Measurements from ENCODE around the gene INO80E. TPM values are rescaled to one million over a fixed set of nuclear protein-coding genes. Genes with fewer than 3 reads are reported as not detected.

Gene INO80E
- total RNA-seq, 2 donors from 2014 or later: 28.3 to 54.5 TPM

DNA sequence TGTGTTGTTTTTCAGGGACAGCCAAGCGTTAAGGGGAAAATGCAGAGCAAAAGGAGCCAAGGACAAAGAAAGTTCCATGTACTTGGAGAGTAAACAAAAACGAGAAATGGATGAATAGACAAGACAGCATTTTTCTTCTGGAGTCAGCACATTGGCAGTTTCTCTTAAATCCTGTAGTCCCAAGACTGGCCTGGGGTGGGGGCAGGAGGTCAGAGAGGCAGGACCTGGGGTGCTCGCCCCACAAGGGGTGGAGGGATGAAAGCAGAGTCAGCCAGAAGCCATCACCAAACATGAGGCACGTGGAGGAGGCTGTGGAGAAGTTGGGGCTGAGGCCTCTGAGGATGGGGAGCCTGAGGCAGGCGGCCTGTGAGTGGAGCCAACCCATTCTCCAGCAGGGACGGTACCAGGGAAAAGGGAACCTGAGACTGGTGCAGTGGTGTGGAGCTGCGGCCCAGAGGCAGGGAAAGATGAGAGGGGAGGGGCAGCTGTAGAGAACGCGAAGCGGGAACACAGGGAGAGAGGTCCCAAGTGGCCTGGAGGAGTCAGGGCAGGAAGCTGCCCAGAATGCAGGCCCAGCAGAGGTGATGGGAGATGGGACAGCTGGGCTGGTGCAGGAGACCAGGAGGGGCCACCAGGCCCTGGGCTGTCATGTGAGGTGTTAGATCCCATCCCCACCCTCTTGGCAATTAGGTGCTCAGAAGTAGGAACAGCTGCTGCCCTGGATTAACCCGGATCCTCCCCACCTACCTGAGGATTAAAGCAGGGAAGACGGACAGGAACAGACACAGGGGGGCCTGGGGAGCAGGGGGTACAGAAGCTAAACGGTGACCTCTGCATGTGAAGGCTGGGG, 31.8 kb downstream of the INO80E start:
- Histone ChIP-seq H3K4me3 (no peak overlapping the region), H3K27ac (no peak overlapping the region), H3K27me3 (peaks cover 0 to 31% of the 10 kb centered on the region in 2 donors), H3K9me3 (no peaks in the 10 kb centered on the region), H3K36me3 (replicated peaks in 1 of 2; ENCODE audit: insufficient read depth in 1 of 2, low read depth in 2 of 2) (no peaks in the 10 kb centered on the region), H3K4me1 (peaks cover 8% of the 10 kb centered on the region)
- WGBS, 2 donors: 39 to 54% methylated on average over 13 of the region's 13 CpGs
- ATAC-seq: no peak
- TF ChIP-seq CTCF (IDR thresholded peaks at IDR 0.05) (no peak), POLR2A (IDR thresholded peaks at IDR 0.05) (no peak)
- no peak for DNase-seq
- intact Hi-C loops (cut with DNase I): loop anchor here (10.0 kb wide), 1 partner anchor 333 kb away; no protein-coding TSS in a partner anchor

GRCh38 chr16:30028438-30029076, 32.5 kb downstream of the INO80E start:
- intact Hi-C loops (cut with DNase I): loop anchor here (10.0 kb wide), 1 partner anchor 334 kb away; no protein-coding TSS in a partner anchor
- ATAC-seq: no peak
- no peak for TF ChIP-seq CTCF (IDR thresholded peaks at IDR 0.05)

DNA sequence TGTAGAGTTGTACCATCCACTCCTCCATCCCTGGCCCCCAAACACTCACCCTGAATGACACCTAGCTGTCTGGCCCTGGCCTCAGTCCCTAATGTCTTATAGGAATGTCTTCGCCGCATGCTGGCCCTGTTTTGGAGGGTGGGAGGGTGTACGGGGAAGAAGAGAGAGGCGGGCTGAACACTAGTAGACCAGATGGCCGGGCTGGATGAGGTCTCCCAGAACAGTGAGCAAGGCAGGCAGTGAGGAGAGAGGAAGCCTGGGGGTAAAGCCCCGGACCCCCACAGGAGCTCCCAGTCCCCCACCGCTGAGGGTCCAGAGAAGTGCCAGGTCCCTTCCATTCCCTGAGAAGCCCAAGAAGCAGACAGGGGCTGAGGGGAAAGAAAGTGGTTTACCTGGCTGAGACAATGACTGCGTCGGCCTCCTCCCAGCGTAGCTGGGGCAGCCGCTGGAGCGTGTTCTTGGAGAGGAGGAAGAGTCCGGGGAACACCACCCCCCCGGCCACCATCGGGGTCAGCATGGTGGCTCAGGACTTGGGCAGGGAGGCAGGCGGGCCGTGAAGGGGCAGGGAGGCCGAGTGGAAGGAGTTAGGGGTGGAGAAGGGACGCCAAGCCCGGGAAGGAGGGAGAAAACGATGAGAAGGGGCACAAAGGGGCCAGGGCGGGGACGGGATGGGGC, 34.1 kb downstream of the INO80E start:
- Histone ChIP-seq H3K36me3 (replicated peaks in 1 of 2; ENCODE audit: insufficient read depth in 1 of 2, low read depth in 2 of 2) (no peaks in the 10 kb centered on the region), H3K4me3 (no peak overlapping the region), H3K4me1 (peaks cover 8% of the 10 kb centered on the region), H3K27ac (no peak overlapping the region), H3K27me3 (peaks cover 0 to 21% of the 10 kb centered on the region in 2 donors), H3K9me3 (no peaks in the 10 kb centered on the region)
- DNase-seq (no peak), ATAC-seq (no peak)
- intact Hi-C loops (cut with DNase I): no loop called here
- TF ChIP-seq CTCF (IDR thresholded peaks at IDR 0.05): no peak
- no peak for TF ChIP-seq POLR2A (IDR thresholded peaks at IDR 0.05)
- 22 to 33% methylated on average over 22 to 23 of the region's 23 CpGs for WGBS, 2 donors

More at GRCh38 chr16:30028438-30029076, 32.5 kb downstream of the INO80E start:
- Histone ChIP-seq H3K27me3 (peaks cover 0 to 31% of the 10 kb centered on the region in 2 donors), H3K9me3 (no peaks in the 10 kb centered on the region), H3K4me3 (no peak overlapping the region), H3K36me3 (replicated peaks in 1 of 2; ENCODE audit: insufficient read depth in 1 of 2, low read depth in 2 of 2) (no peaks in the 10 kb centered on the region), H3K27ac (no peak overlapping the region), H3K4me1 (peaks cover 8% of the 10 kb centered on the region)
- 19 to 21% methylated on average over 2 to 18 of the region's 18 CpGs for WGBS, 2 donors
- no peak for DNase-seq

GRCh38 chr16:30030841-30031413, 34.9 kb downstream of the INO80E start, which contains the start of gene TLCD3B:
Gene TLCD3B, minus strand, starts transcription at chr16:30031271. Its CDS starts 744 bp downstream, at chr16:30030527.
- DNase-seq (no peak), ATAC-seq (no peak)
- TF ChIP-seq POLR2A (IDR thresholded peaks at IDR 0.05) (no peak), CTCF (IDR thresholded peaks at IDR 0.05) (no peak)
- Histone ChIP-seq H3K36me3 (replicated peaks in 1 of 2; ENCODE audit: insufficient read depth in 1 of 2, low read depth in 2 of 2) (no peaks in the 10 kb centered on the region), H3K4me3 (no peak within 1 kb of the TSS), H3K9me3 (no peaks in the 10 kb centered on the region), H3K27me3 (peaks cover 0 to 21% of the 10 kb centered on the region in 2 donors), H3K4me1 (peaks cover 8% of the 10 kb centered on the region), H3K27ac (no peak within 1 kb of the TSS)
- 1 to 2% methylated on average over 12 to 23 of the region's 27 CpGs for WGBS, 2 donors
- intact Hi-C loops (cut with DNase I): no loop called here

All from body of pancreas (tissue), 4 donors.